BLaER1 treated with 17β-estradiol and CSF1 and Interleukin-3, amounts not matched to agents 10 nM and 100 nM (cell line): Measurements from ENCODE around the gene VWA5A.
A peak's percentile ranks its signal among the peaks of the same experiment; 100 is the strongest.
"Not testable (repeated sequence)": the region's sequence is repeated elsewhere in the genome, so short reads cannot be mapped to it uniquely, and the experiment has no call there.

Experiments
- H3K27ac ChIP-seq, 11 experiments: shearing (Covaris generic); formaldehyde crosslinking; 2 replicates each; pipeline ENCODE4 v1.8.1; 2022
- H3K27me3 ChIP-seq, 11 experiments: shearing (Covaris generic); formaldehyde crosslinking; 2 replicates each; pipeline ENCODE4 v1.8.1; 2022
- H3K36me3 ChIP-seq, 11 experiments: shearing (Covaris generic); formaldehyde crosslinking; 2 replicates each; pipeline ENCODE4 v1.8.1; 2022
- H3K4me1 ChIP-seq, 10 experiments: shearing (Covaris generic); formaldehyde crosslinking; 2 replicates each; pipeline ENCODE4 v1.8.1; 2022
- H3K4me2 ChIP-seq, 11 experiments: shearing (Covaris generic); formaldehyde crosslinking; 2 replicates each; pipeline ENCODE4 v1.8.1; 2022
- H3K4me3 ChIP-seq, 10 experiments: shearing (Covaris generic); formaldehyde crosslinking; 2 replicates each; pipeline ENCODE4 v1.8.1; 2022
- H3K9ac ChIP-seq, 11 experiments: shearing (Covaris generic); formaldehyde crosslinking; 2 replicates each; pipeline ENCODE4 v1.8.1; 2022
- H3K9me3 ChIP-seq, 11 experiments: shearing (Covaris generic); formaldehyde crosslinking; replicated peaks in 1 of 11; 2 replicates each; pipeline ENCODE4 v1.8.1; 2022
- H4K20me1 ChIP-seq, 11 experiments: shearing (Covaris generic); formaldehyde crosslinking; 2 replicates each; pipeline ENCODE4 v1.8.1; 2022
- Cebpa-rat ChIP-seq, 11 experiments: shearing (Covaris generic); IDR thresholded peaks; 2 replicates each; pipeline ENCODE4 v1.8.1; 2022

Gene VWA5A

DNA sequence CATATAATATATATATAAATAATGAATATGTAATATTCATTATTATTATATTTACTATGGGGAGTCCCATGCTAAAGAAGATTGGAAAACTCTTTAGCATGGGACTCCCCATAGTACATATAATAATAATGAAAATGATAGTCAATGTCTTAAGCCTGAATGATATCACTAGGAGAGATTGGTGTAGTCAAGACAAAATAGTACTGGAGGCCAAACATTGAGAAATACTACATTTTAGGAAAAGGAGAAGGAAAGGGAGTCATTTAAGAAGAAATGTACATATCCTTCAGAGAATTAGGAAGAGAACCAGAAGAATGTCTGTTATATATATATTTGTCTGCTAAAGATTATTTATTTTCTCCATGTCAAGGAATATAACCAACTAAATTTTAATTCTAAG, 5.0 kb upstream of the VWA5A start:
- no peaks in the 10 kb centered on the region for H3K36me3 ChIP-seq
- TF ChIP-seq Cebpa-rat (IDR thresholded peaks at IDR 0.05) = no peak
- peaks cover under 1 to 43% (median 6%) of the 10 kb centered on the region in 10 experiments; a peak in 17 of 20 replicates for H3K4me1 ChIP-seq
- H3K9me3 ChIP-seq = no peaks in the 10 kb centered on the region
- no peak overlapping the region for H3K4me3 ChIP-seq
- H3K9ac ChIP-seq = no peak overlapping the region
- H3K27me3 ChIP-seq = no peaks in the 10 kb centered on the region
- peak overlapping the region in 2 of 11 experiments; percentile 64 to 72; a peak in 4 of 22 replicates for H3K4me2 ChIP-seq
- H4K20me1 ChIP-seq = no peaks in the 10 kb centered on the region
- H3K27ac ChIP-seq = peak overlapping the region in 1 of 11 experiments; percentile 8; a peak in 2 of 22 replicates

DNA sequence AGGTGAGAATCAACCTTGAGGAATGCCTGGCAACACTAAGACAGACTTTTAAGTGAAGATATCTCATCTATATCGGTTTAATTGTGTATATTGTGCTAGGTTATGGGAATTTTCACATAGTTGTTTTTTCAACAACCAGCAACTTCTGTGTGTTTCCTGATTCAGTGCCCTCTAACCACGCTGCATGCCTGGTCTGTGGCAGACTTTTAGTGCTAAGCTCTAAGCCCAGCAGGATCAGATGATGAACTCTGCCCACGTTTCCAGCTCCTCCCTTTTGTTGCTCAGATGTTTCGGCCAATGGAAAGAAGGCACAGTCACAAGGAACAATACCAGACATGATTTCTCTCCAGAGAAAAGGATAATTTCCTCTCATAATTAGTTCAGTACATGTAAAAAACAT, 1.4 kb upstream of the VWA5A start:
- TF ChIP-seq Cebpa-rat (IDR thresholded peaks at IDR 0.05) = no peak
- Histone ChIP-seq H3K9ac (no peak overlapping the region), H3K4me3 (no peak overlapping the region), H3K4me2 (peak overlapping the region in 3 of 11 experiments; percentile 5 to 56 (median 16); a peak in 3 of 22 replicates), H3K27me3 (no peaks in the 10 kb centered on the region), H4K20me1 (no peaks in the 10 kb centered on the region), H3K36me3 (peaks cover 0 to 18% (median 0%) of the 10 kb centered on the region in 11 experiments; a peak in 4 of 22 replicates), H3K9me3 (no peaks in the 10 kb centered on the region), H3K27ac (no peak overlapping the region; a peak in 1 of 22 replicates), H3K4me1 (peaks cover 11 to 51% (median 16%) of the 10 kb centered on the region in 10 experiments)

DNA sequence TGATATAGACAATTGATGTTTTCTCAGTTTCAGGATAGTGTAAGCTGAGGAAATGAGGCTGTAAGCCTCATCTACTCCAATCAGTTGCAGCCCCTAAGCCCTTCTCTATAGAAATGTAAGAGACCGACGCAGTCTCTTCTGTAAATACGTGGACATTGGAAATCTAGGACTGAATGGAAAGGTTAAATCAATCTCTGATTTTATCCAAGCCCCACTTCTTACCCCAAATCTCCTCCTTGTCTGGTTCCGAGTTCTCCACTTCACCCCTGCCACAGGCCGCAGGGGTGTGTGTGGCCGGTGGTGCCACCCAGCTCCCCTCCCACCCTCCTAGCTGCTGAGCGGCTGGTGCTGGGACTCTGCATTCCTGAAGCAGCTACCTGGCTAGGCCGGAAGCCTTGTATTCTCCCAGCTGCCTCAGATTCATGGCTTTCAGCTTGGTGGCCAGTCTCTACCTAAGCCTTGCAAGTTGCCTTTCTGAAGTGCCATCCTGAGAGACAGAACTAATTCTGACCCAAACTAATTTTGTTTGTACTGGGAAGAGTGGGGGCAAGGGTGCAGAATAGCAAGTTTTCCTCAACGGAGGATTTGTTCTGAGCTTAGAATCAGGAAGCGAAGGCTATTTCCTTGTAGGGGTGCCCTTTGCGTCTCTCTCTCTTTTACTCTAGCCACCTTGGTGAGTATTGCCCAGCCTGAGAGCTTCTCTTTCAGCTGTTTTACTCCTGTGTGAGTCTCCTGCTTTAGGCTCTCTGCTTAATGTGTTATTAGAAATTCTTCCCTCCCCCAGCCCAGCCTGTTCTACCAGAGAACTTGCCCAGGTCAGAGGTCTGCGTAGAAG, 749 bp downstream of the VWA5A start:
- Histone ChIP-seq H3K27ac (peak overlapping the region in 3 of 11 experiments; percentile 29 to 67 (median 48); a peak in 4 of 22 replicates), H3K4me1 (peaks cover 11 to 36% (median 16%) of the 10 kb centered on the region in 10 experiments), H3K4me2 (peak overlapping the region; percentile 71 to 88 (median 81)), H3K36me3 (peaks cover 0 to 39% (median 0%) of the 10 kb centered on the region in 11 experiments; a peak in 4 of 22 replicates), H3K9me3 (no peaks in the 10 kb centered on the region), H3K9ac (peak overlapping the region in 8 of 11 experiments; percentile 3 to 75 (median 28); a peak in 9 of 22 replicates), H3K4me3 (peak overlapping the region; percentile 37 to 62 (median 48); a peak in 18 of 20 replicates), H4K20me1 (no peaks in the 10 kb centered on the region), H3K27me3 (no peaks in the 10 kb centered on the region)
- no peak for TF ChIP-seq Cebpa-rat (IDR thresholded peaks at IDR 0.05)

DNA sequence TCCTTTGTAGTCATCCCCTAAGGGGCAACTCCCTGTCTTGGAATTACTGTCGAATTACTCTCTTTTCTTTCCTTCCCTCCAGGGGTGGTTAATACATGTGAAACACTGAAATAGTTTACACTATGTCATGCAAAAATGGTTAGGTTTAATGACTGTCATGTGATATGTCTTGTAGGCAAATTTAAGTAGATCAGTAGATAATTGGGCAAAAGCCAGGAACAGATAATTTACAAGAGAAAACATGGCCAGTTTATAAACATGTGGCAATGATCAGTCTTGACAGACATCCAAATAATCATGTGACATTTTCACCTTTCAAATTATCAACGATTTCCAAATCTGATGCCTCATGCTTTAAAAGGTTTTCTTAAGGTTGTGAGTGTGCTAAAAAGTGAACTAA, 3.9 kb downstream of the VWA5A start:
- TF ChIP-seq Cebpa-rat (IDR thresholded peaks at IDR 0.05) = no peak
- Histone ChIP-seq H4K20me1 (no peaks in the 10 kb centered on the region), H3K4me2 (no peak overlapping the region), H3K9ac (no peak overlapping the region), H3K9me3 (no peaks in the 10 kb centered on the region), H3K27ac (no peak overlapping the region), H3K4me1 (peaks cover 6 to 19% (median 15%) of the 10 kb centered on the region in 10 experiments), H3K27me3 (no peaks in the 10 kb centered on the region), H3K36me3 (peaks cover 0 to 66% (median 0%) of the 10 kb centered on the region in 11 experiments; a peak in 4 of 22 replicates), H3K4me3 (no peak overlapping the region)

DNA sequence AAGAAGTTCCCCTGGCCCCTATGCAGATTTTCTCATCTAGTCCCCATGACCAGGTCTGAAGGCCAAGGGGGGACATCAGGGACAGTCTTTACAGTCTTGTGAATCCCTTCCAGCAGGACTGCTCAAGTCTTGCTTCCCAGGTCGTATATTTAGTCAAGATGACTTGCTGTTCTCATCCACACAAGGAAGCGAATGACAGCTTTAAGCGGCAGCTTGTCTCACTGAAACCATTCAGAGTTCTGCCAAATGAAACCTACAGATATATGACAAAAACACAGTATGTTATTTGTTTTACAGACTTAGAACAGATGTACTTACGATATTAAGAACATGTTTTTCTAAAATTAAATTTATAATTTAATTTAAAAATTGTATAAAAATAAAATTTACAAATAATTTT, 5.6 kb downstream of the VWA5A start:
- Histone ChIP-seq H4K20me1 (no peaks in the 10 kb centered on the region), H3K36me3 (peaks cover 0 to 81% (median 0%) of the 10 kb centered on the region in 11 experiments; a peak in 4 of 22 replicates)

DNA sequence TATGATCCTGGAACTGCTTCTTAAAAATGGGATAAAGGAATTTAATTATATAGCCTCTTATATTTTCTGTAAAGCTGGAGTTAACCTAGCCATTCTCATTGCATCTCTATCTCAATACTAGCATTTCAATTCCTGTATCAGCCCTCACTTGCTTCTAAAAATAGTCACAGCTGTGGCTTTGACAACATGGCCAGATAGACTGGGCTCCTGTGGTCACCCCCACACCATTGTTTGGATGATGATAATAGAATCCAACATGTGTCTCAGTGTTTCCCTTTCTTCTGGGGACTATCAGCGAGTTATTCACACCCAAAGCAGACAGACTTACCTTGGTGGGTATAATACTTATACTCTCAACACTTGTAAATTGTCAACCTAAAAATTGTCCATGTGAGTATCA, 6.9 kb downstream of the VWA5A start:
- H3K27ac ChIP-seq = no peak overlapping the region
- no peaks in the 10 kb centered on the region for H3K4me1 ChIP-seq
- peaks cover 0 to 14% (median 0%) of the 10 kb centered on the region in 11 experiments; a peak in 1 of 22 replicates for H3K9me3 ChIP-seq
- no peaks in the 10 kb centered on the region for H4K20me1 ChIP-seq
- H3K4me3 ChIP-seq = no peak overlapping the region
- no peak overlapping the region for H3K4me2 ChIP-seq
- no peak overlapping the region for H3K9ac ChIP-seq
- H3K36me3 ChIP-seq = peaks cover 0 to 80% (median 0%) of the 10 kb centered on the region in 11 experiments; a peak in 4 of 22 replicates
- no peak for TF ChIP-seq Cebpa-rat (IDR thresholded peaks at IDR 0.05)
- H3K27me3 ChIP-seq = no peaks in the 10 kb centered on the region

More for the DNA sequence above, 5.6 kb downstream of the VWA5A start:
- Histone ChIP-seq H3K4me2 (no peak overlapping the region), H3K4me1 (peaks cover 0 to 7% (median 4%) of the 10 kb centered on the region in 10 experiments; a peak in 17 of 20 replicates), H3K9me3 (peaks cover 0 to 13% (median 0%) of the 10 kb centered on the region in 11 experiments; a peak in 1 of 22 replicates), H3K9ac (no peak overlapping the region), H3K4me3 (no peak overlapping the region), H3K27me3 (no peaks in the 10 kb centered on the region), H3K27ac (no peak overlapping the region)
- TF ChIP-seq Cebpa-rat (IDR thresholded peaks at IDR 0.05) = no peak

DNA sequence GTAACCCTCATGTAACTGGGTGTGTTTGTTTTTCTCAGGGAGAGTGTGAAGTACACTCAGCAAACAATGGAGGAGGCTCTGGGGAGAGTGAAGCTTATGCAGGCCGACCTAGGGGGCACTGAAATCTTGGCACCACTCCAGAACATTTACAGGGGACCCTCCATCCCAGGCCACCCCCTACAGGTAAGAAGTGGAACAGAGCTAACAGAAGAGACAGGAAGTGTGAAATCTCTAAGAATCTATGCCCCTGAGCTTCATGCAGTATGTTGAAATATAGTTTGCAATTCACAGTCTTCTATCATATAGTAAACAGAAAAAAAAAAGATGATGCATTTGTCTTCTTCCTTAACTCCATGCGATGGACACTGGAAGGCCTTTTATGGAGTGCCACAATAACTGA, 8.4 kb downstream of the VWA5A start:
- peaks cover 5 to 28% (median 10%) of the 10 kb centered on the region in 11 experiments; a peak in 11 of 22 replicates for H3K9me3 ChIP-seq
- H3K27ac ChIP-seq = no peak overlapping the region
- no peaks in the 10 kb centered on the region for H4K20me1 ChIP-seq
- TF ChIP-seq Cebpa-rat (IDR thresholded peaks at IDR 0.05) = no peak
- H3K9ac ChIP-seq = no peak overlapping the region
- no peak overlapping the region for H3K4me3 ChIP-seq
- no peak overlapping the region for H3K4me2 ChIP-seq
- H3K27me3 ChIP-seq = no peaks in the 10 kb centered on the region
- H3K4me1 ChIP-seq = no peaks in the 10 kb centered on the region
- peaks cover 0 to 66% (median 0%) of the 10 kb centered on the region in 11 experiments; a peak in 4 of 22 replicates for H3K36me3 ChIP-seq

DNA sequence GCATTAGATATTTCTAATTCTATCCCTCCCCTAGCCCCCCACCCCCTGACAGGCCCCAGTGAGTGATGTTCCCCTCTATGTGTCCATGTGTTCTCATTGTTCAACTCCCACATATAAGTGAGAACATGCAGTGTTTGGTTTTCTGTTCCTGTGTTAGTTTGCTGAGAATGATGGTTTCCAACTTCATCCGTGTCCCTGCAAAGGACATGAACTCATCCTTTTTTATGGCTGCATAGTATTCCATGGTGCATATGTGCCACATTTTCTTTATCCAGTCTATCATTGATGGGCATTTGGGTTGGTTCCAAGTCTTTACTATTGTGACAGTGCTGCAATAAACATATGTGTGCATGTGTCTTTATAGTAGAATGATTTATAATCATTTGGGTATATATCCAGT, 11.9 kb downstream of the VWA5A start:
- H3K4me3 ChIP-seq, H3K4me1 ChIP-seq, H3K27ac ChIP-seq, H3K4me2 ChIP-seq, H3K27me3 ChIP-seq, H3K9ac ChIP-seq, H4K20me1 ChIP-seq: not testable (repeated sequence)
- H3K36me3 ChIP-seq = peaks cover 0 to 33% (median 0%) of the 10 kb centered on the region in 11 experiments; a peak in 4 of 22 replicates
- peaks cover 6 to 28% (median 10%) of the 10 kb centered on the region in 11 experiments; a peak in 11 of 22 replicates for H3K9me3 ChIP-seq

DNA sequence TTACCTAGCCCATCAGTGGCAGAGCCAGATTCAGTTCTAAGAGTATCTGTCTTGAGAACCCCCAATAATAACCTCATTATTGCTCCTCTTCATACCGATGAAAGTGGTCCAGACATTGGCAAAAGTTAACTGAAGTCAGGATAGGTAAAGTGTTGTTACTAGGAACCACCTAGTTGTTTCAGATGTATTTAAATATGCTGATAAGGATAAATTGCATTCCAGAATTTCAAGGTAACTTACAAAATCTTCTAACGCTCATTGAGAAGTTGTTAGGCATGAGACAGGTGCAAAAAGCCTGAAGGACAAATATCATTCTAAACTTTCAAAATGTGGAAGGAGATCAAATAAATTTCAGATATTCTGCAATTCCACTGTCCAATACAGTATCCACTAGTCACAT, 27.8 kb downstream of the VWA5A start:
- H3K27me3 ChIP-seq = no peaks in the 10 kb centered on the region
- peaks cover 0 to 23% (median 0%) of the 10 kb centered on the region in 11 experiments; a peak in 3 of 22 replicates for H3K36me3 ChIP-seq
- no peak overlapping the region for H3K27ac ChIP-seq
- no peak overlapping the region for H3K9ac ChIP-seq
- no peaks in the 10 kb centered on the region for H3K4me1 ChIP-seq
- no peak overlapping the region for H3K4me3 ChIP-seq
- H4K20me1 ChIP-seq = no peaks in the 10 kb centered on the region
- H3K4me2 ChIP-seq = no peak overlapping the region
- H3K9me3 ChIP-seq = peaks cover 14 to 33% (median 19%) of the 10 kb centered on the region in 11 experiments; a peak in 21 of 22 replicates
- no peak for TF ChIP-seq Cebpa-rat (IDR thresholded peaks at IDR 0.05)
